NCI-H1417 treated with DMSO at 0.1 percent for 48 hours (cell line): ENCODE measurements around the gene UTP11.

Experiments
- DNase-seq: peaks from one replicate; lab custom pipeline; 2025; lab: John Stamatoyannopoulos, UW

Gene UTP11

DNA sequence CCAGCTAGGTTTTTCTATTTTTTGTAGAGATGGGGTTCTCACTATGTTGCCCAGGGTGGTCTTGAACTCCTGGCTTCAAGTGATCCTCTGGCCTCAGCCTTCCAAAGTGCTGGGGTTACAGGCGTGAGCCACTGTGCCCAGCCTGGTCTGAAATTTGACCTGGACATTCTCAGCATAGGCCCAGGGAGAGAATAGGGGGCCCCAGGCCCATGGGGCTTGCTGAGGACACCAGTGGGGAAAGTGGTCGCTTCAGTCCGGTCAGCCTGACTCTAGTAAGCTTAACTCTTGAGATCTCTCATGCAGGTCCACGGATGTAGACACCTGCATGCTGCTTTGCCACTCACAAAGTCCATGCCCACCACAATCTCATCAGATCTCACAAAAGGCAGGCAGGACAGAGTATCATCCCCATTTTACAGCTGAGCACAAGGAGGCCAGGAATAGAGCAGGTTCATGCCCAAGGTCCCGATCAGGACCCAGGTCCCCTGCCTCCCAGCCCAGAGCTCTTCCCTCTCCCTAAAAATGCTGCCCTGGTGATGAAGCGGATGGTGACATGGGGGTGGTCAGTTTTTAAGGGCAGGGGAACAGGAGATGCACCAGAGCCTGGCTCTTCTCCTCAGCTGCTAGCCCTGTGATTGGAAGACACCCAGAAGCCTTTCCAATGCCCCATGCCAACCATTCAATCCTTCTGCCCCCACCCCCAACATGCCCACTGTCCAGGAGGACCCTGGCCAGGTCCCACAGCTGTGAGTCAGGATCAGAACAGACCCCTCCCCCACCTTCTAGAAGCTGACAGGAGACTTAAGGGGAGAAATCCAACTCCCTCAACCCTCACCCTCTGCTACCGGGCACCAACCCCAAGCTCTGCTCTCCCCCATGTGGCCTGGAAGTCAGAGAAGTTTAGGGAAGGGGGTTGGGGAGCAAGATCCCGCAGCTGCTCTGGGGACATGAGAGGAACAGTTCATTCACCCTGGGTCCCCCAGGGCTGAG is 9.0 kb upstream of the UTP11 start:
- no peak for DNase-seq

DNA sequence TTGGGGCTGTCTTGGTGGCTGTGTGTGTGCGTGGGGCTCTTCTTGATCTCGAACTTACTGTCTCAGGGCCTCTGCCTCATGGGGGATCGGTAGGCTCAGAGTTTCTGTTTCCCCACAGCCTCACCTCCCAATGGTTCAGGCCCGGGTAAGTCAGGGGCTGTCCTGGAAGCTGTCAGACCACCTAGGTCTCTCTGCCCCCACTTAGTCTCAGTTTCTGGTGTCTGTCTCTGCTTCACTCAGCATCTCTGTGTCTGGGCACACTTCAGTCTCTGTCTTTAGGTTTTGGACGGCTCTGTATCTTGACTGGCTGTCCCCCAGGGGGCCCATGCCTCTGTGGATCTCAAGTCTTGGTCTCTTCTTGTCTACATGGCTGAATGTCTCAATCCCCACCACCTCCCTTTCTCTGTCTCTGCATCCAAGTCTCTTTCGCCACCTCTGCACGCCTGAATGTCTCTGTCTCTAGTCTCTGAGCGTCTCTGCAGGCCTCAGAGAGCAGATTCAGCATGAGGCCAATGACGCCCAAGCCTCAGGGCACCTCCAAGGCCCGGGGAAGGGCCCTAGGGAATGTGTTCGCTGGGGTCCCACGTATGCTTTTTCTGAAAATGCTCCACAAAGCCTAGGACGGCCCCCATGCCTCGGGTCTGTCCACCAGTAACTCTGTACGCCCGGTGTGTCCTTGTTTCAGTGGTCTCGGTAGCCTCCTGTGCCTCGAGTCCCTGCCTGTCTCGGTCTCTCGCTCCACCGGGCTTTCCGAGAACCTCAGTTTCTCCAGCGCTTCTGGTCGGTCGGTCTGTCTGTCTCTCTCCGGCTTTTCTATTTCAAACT is 8.0 kb upstream of the UTP11 start:
- no peak for DNase-seq

DNA sequence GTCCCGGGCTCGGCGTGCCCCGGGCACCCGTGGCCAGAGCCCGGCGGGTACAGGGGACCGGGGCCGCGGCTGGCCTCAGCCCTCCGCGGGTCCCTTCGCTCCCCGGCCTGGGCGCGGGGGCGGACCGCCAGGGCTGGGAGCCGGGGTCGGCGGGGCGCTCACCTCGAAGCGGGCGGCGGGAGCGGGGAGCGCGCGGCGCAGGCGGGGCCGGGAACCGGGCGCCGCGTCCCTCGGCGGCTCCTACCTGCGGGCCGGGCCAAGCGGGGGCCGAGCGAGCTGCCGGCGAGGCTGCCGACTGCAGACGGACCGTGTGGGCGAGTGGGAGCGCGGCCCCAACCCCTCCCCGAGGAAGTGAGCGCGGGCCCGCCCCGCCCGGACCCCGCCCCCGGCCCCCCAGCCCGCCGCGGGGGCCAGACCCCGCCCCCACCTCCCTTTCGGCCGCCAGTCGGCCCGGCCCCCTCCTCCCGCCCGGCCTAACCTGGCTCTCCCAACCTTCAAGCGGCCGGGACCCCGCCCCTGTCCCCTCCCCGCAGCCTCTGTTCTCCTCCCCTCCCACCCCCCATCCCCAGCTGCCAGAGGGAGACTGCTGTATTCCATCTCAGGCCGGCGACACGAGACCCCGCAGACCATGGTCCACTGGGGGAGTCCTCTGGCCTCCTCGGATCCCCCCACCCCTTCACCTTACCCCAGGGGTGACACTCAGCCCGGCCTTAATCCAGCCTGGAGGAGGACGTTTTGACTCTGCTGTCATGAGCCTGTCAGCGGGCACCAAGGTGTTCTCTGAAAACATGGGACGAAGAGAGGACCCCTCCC is 7.1 kb upstream of the UTP11 start, which contains the start of gene FHL3:
Gene FHL3, minus strand, starts transcription at position 320 of the 813 bp plus-strand sequence. CDS start 6,102 bp downstream, outside the sequence.
- no peak for DNase-seq

DNA sequence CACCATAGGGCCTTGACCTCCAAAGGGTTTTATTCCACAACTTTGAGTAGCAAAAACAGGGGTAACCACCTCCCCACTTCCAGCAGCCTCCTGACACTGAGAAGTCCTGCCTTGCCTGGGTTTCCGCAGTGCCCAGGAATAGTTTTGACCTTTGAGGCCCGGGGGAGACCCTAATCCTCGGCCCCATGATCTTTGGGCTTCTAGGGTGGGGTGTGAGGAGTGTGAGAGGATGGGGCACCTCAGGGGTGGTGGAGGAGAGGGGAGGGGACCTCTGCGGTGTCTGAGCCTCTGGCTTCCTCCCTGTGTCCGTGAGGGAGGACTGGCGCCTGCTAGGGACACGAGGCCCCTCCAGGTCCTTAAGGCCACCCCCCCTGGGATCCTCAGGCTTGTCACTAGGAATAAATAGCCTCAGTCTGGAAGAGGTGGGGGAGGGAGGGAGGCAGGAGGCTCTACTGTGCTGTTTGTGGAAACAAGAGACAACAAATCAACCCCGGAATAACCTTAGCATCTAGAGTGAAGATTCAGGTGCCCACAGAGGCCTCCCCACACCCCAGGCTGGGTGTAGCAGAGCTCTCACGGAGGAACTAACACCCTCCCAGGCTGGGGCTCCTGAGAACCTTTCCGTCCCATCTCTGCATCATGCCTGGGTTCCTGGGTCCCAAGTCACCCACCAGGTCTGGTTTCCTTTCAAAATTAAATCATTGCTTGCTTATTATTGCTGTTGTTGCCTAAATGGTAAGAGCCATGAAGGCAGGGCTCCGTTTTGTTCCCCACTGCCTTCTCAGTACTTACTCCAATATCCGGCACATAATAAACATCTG is 6.3 kb upstream of the UTP11 start:
- no peak for DNase-seq

DNA sequence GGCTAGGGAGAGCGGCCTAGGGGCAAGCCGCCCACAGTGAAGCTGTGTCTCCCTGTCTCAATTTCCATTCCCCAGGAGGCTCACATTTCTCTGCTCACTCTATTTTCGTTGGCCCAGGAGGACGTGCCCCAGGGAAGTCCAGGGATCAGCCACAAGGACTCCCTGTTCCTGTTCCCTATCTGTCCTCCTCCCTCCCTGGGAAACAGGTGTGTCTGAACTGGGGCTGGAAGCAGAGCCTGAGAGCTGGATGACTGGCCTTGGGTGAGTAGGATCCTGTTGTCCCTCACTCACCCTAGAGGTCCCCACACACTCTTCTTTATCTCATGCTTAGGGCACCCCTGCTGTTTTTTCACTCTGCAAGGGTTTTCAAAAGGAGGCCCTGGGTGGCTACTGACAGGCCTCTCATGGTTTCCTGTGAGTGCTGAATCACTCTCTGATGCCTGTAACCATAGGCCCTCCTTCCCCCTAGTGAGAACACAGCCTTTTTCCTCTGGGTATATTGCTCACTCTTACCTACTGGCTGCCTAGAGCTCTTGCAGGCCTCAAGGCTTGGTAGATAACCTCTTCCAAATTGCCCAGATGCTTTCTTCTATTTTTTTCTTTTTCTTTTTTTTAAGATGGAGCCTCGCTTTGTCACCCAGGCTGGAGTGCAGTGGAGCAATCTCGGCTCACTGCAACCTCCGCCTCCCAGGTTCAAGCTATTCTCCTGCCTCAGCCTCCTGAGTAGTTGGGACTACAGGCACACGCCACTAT is 3.3 kb upstream of the UTP11 start:
- no peak for DNase-seq

DNA sequence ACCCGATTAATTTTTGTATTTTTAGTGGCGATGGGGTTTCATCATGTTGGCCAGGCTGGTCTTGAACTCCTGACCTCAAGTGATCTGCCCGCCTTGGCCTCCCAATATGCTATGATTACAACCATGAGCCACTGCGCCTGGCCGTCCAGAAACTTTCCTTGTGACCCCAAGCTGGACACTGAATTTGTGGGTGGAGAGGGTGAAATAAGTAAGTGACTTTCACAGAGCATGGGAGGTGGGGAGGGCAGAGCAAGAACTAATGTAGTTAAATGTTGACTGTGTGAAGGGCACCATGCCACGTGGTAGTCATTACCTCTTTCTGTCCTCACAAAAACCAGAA is 2.7 kb upstream of the UTP11 start:
- DNase-seq: no peak

DNA sequence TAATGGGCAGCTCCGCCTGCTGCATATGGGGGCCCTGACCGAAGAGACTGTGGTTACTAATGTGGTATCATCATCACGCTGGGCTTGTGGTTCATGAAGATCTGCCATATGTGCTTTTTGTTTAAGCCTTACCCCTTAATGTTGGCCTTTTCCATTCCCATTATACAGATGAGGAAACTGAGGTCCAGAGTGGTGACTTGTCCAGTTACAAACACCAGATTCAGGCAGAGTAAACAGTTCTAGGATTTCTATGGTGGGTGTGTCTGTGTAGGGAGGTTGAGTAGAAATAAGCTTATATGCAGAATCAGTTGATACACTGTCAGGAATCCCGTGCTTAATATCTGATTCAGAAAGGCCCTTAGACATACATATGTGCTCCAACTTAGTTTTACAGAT is 691 bp downstream of the UTP11 start:
- no peak for DNase-seq

DNA sequence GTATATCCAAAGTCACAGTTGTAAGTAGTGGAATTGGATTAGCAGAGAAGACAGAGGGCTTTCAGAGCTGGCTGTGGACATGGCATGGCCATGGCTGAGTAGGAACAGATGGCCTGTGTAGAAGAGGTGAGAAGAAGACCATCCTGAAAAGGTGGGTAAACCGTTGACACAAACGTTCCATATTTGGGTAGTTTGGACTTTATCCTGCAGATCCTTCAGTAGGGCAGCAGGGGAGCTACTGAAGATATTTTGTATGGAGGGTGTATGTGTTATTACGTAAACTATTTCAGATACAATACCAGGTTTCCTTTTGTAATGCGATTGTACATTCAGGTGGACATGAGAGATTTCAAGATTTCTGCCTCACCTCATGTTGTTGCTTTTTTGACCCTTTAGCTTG is 1.6 kb downstream of the UTP11 start:
- no peak for DNase-seq

DNA sequence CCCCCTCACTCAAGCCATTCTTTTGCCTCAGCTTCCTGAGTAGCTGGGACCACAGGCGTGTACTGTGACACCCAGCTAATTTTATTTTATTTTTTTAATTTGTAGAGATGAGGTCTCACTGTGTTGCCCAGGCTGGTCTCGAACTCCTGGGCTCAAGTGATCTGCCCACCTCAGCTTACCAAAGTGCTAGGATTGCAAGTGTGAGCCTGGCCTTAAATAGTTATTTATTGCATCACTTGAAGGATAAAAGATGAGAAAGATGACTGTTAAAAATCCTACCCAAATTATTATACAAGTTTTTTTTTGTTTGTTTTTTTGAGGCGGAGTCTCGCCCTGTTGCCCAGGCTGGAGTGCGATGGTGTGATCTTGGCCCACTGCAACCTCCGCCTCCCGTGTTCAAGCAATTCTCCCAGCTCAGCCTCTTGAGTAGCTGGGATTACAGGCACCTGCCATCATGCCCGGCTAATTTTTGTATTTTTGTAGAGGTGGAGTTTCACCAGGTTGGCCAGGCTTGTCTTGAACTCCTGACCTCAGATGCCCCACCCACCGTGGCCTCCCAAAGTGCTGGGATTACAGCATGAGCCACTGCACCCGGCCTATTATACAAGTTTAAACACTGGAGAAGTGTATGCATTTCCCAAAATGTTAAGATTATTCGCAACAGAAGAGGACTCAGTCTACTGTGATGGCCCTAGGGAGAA is 2.3 kb downstream of the UTP11 start:
- no peak for DNase-seq

DNA sequence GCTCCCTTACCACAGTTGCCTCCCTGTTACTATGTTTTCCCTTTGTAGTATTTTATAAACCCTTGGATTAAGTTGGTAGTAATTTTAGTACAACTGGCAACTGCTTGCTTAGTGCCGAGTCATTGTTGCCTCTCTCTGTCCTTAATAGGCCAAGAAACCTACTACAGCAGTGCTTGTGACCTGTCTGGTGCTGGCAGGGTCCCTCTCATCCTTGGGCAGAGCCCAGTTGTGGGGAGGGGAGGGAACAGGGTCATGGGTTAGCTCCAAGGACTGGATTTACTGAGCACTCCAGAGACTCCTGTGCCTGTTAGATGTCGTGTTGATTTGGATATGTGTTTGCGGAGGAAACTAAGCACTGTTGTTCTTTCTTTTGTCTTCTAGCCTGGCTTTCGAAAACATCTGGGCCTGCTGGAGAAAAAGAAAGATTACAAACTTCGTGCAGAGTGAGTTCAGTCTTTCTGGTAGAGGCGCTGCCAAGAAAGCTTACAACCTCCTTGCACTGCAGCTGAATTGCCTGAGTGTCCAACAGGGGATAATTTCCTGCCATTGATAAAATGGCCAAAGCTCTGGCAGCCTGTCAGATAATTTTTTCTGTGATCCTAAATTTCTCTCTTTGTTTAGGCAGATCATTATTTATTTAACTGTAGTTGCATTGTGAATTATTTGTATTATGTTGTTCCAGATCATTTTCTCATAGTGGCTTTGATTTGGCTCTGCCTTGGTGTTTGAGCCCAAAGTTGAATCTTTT is 3.6 kb downstream of the UTP11 start:
- no peak for DNase-seq

DNA sequence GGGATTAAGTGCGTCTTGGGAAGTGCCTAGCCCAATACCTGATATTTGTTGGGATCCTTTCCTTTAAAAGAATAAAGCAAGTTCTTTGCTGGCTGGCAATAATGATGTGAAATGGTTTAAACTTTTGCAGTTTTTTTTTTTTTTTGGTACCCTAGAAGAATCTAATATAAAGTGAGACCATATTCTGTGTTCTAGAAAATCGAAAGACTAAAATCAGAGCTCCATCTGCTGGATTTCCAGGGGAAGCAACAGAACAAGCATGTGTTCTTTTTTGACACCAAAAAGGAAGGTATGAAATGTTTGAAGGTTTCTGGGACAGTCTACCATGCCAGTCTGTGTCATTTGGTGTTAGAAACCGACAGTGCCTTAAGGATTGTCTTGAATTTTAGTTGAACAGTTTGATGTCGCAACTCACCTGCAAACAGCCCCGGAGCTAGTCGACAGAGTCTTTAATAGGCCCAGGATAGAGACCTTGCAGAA is 6.4 kb downstream of the UTP11 start:
- DNase-seq: no peak

DNA sequence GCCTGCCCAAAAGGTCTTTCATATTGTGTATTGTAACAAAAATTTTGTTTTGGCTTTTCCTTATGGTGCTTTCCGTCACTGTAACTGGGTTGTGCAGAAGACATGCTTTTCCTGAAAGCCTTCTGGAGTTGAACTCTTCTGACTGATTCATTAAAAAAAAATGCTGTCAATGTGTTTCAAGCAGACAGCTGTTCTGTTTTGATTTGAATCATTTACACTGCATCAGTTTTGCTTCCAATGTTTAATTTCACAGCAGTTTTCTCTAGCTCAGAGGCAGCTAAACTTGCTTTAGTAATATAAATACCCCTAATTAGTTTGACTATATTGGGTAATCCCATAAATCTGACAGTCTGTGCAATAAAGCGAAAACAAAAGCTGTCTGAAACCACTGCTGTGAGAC is 7.9 kb downstream of the UTP11 start:
- DNase-seq: no peak

DNA sequence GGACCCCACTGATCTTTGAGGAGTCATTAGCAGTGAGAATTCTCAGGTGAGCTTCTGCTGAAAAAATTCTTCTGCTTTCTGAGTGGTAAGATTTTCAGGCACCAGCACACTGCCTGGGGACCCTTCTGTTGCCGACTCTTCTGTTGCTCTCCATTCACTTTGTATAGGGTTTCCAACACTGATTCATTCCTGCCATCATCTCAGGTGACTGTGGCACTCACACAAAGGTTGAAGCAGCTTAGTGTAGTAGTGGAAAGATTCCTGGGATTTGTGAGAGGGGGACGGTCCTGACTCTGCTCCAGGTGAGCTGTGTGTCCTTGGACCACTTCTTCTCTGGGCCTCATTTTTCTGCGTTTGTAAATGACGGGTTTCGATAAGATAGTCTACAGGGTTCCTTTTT is 9.4 kb downstream of the UTP11 start:
- DNase-seq: no peak

DNA sequence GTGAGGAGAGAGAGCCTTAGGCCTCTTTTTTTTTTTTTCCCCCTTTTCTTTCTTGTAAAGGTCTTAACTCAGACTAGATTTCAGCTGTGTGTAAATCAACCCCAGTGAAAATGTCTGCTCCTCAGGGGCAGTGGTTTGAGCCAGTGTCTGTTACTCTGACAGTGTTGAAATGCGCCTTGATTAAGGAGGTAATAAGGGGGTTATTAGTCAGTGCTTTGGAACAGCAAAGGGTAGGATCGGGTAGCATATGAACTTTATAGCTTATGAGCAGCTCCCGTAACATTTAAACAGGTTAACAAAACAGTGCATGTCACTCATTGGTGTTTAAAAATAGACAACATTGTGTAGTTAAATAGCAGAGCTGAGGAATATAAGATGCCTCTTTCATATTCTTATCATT is 10.3 kb downstream of the UTP11 start:
- no peak for DNase-seq

DNA sequence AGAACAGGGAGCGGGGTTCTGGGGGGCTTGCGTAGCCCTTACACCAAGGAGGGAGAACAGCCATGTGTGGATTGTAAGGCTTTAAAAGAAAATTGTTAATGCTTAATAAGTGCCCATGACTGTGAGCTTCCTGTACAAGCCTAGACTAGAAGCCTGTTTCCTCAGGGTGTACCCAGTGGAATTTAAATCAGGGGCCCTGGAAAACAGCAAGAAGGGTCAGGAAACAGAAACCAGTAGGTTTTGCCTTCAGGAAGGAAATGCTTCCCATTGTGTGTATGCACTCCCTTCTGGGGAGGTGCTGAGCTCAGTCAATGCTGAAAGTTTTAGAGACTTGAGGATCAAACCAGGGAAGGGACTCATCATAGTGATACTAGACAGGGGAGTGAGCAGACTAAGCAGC is 12.7 kb downstream of the UTP11 start:
- no peak for DNase-seq

DNA sequence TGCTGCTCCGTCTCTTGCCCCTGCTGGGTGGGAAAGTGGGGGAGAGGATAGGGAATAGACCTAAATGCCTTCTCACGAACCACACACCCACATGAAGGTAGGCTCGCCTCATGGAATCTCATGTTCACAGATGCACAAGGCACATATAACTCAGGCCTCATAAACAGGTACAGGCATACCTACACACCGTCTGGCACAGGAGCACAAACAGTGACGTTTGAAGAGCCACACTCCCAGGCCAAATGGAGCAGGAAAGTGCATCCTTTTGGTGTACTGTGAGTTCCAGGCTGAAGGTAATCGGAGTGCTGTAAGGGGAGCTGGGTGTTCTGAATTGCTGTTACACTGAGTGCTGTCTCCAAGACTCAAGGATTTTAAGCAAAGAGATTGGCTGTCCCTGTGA is 13.1 kb downstream of the UTP11 start:
- DNase-seq: no peak

DNA sequence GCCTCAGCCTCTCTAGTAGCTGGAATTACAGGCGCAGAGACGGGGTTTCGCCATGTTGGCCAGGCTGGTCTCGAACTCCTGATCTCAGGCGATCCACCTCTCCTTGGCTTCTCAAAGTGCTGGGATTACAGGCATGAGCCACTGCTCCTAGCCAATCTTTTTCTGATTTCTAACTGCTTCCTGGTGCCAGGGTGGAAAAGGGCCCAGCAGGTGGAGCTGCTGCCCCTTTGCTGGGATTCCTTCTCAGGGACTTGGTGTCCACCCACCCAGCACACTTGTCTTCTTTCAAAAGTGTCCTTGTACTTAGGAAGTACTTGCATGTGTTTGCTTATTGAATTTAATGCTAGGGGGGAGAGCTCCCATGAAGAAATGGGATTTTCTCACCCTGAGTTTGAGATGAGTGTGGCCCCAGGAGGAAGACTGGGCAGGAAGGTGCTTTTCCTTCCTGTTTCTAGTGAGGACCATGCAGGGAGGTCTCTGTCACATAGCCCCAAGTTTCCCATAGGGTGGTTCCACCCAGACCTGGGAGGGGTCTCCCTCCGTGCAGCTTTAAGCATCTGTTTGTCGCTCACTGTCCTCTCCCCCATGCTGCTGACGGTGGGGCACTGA is 14.2 kb downstream of the UTP11 start:
- DNase-seq: no peak
